Vagina (tissue), 2 donors: ENCODE results near the gene PTPRN2. TPM values are rescaled to one million over a fixed set of nuclear protein-coding genes. Genes with fewer than 3 reads are reported as not detected.
"Not testable (repeated sequence)": the region's sequence is repeated elsewhere in the genome, so short reads cannot be mapped to it uniquely, and the experiment has no call there.

ENCODE experiments used
- DNase-seq, 2 donors: peaks; one replicate each; pipeline ENCODE4 v3.0.0-alpha.2; 2017; ENCODE audit errors: extremely low spot score in 2 of 2
- H3K27ac ChIP-seq: fragments of 200-600 bp; sonication (generic); one replicate; pipeline ENCODE4 v1.5.1; 2019
- H3K27me3 ChIP-seq: fragments of 200-600 bp; sonication (generic); one replicate; pipeline ENCODE4 v1.5.1; 2019
- H3K36me3 ChIP-seq, 2 donors: fragments of 200-600 bp; sonication (generic); one replicate each; pipeline ENCODE4 v1.5.1; 2017 to 2019
- H3K4me1 ChIP-seq: fragments of 200-600 bp; sonication (generic); one replicate; pipeline ENCODE4 v1.5.1; 2019
- H3K4me3 ChIP-seq, 2 donors: fragments of 200-600 bp; sonication (generic); 1 replicate in 1 of 2; 2 replicates in 1 of 2; pipeline ENCODE4 v1.5.1; 2016 to 2019
- H3K9me3 ChIP-seq: fragments of 200-600 bp; sonication (generic); one replicate; pipeline ENCODE4 v1.5.1; 2019
- CTCF ChIP-seq, 3 experiments: fragments of 450-650 bp in 2 of 3; fragments of 200-600 bp in 1 of 3; sonication (generic) in 1 of 3; IDR thresholded peaks; one replicate each; pipeline ENCODE4 v1.5.1; 2017 to 2019; ENCODE audit warnings: antibody characterized with exemption in 3 of 3, mild to moderate bottlenecking in 2 of 3, moderate library complexity in 2 of 3
- POLR2A ChIP-seq, 2 donors: fragments of 450-650 bp; IDR thresholded peaks; one replicate each; pipeline ENCODE4 v1.6.1; 2017; ENCODE audit warnings: antibody characterized with exemption in 2 of 2, mild to moderate bottlenecking in 2 of 2, moderate library complexity in 2 of 2
- POLR2AphosphoS5 ChIP-seq, 2 donors: sonication (generic); formaldehyde crosslinking; IDR thresholded peaks; one replicate each; pipeline ENCODE4 v1.9.0; 2017; ENCODE audit warnings: antibody characterized with exemption in 2 of 2, mild to moderate bottlenecking in 2 of 2, low read depth in 1 of 2; ENCODE audit not compliant: insufficient read depth in 1 of 2
- intact Hi-C: fragments of 100-400 bp; cut with DNase I; formaldehyde crosslinking; loops from one replicate; pipeline ENCODE4 v1.15.1; 2023
- total RNA-seq: library from RNA; depleted of rRNA; stranded (reverse); fragments of >200 nt; gene quantifications from one replicate; pipeline ENCODE4 v1.2.3, GENCODE V29; 2016

Gene PTPRN2
- total RNA-seq, 1 donor from 2014 or later: 7.4 TPM

- Histone ChIP-seq H3K36me3 (no peaks in the 10 kb centered on the region), H3K4me1 (no peaks in the 10 kb centered on the region), H3K4me3 (no peak overlapping the region), H3K27ac (no peak overlapping the region), H3K27me3 (no peaks in the 10 kb centered on the region), H3K9me3 (no peaks in the 10 kb centered on the region)
- no peak for DNase-seq
- intact Hi-C loops: no loop called here
- TF ChIP-seq POLR2AphosphoS5 (IDR thresholded peaks at IDR 0.05; ENCODE audit: insufficient read depth in 1 of 2, low read depth in 1 of 2) (no peak), CTCF (IDR thresholded peaks at IDR 0.05) (no peak), POLR2A (IDR thresholded peaks at IDR 0.05) (no peak)
Measured at GRCh38 chr7:157727964-157728615, 859.5 kb downstream of the PTPRN2 start.

GRCh38 chr7:157726764-157727163, 860.9 kb downstream of the PTPRN2 start:
- no peak overlapping the region for H3K4me3 ChIP-seq
- no peaks in the 10 kb centered on the region for H3K4me1 ChIP-seq
- no peaks in the 10 kb centered on the region for H3K36me3 ChIP-seq
- intact Hi-C loops: no loop called here
- no peaks in the 10 kb centered on the region for H3K9me3 ChIP-seq
- DNase-seq: no peak
- no peak for TF ChIP-seq POLR2A (IDR thresholded peaks at IDR 0.05)
- TF ChIP-seq POLR2AphosphoS5 (IDR thresholded peaks at IDR 0.05; ENCODE audit: insufficient read depth in 1 of 2, low read depth in 1 of 2): no peak
- no peak for TF ChIP-seq CTCF (IDR thresholded peaks at IDR 0.05)
- H3K27me3 ChIP-seq: no peaks in the 10 kb centered on the region
- no peak overlapping the region for H3K27ac ChIP-seq

- H3K4me1 ChIP-seq, H3K4me3 ChIP-seq, DNase-seq, H3K9me3 ChIP-seq, H3K27me3 ChIP-seq, H3K36me3 ChIP-seq, H3K27ac ChIP-seq, intact Hi-C loops: not testable (repeated sequence)
Measured at GRCh38 chr7:157725312-157725711, 862.3 kb downstream of the PTPRN2 start.

GRCh38 chr7:157723205-157723604, 864.4 kb downstream of the PTPRN2 start:
- Histone ChIP-seq H3K36me3 (no peaks in the 10 kb centered on the region), H3K27me3 (no peaks in the 10 kb centered on the region), H3K4me1 (no peaks in the 10 kb centered on the region), H3K27ac (no peak overlapping the region), H3K4me3 (no peak overlapping the region), H3K9me3 (no peaks in the 10 kb centered on the region)
- intact Hi-C loops: no loop called here
- no peak for DNase-seq
- TF ChIP-seq POLR2AphosphoS5 (IDR thresholded peaks at IDR 0.05; ENCODE audit: insufficient read depth in 1 of 2, low read depth in 1 of 2) (no peak), CTCF (IDR thresholded peaks at IDR 0.05) (no peak), POLR2A (IDR thresholded peaks at IDR 0.05) (no peak)

- no peaks in the 10 kb centered on the region for H3K9me3 ChIP-seq
- TF ChIP-seq CTCF (IDR thresholded peaks at IDR 0.05) (no peak), POLR2AphosphoS5 (IDR thresholded peaks at IDR 0.05; ENCODE audit: insufficient read depth in 1 of 2, low read depth in 1 of 2) (no peak), POLR2A (IDR thresholded peaks at IDR 0.05) (no peak)
- intact Hi-C loops: no loop called here
- H3K4me3 ChIP-seq: no peak overlapping the region
- no peak overlapping the region for H3K27ac ChIP-seq
- no peaks in the 10 kb centered on the region for H3K27me3 ChIP-seq
- no peaks in the 10 kb centered on the region for H3K4me1 ChIP-seq
- DNase-seq: no peak
- no peaks in the 10 kb centered on the region for H3K36me3 ChIP-seq
Measured at GRCh38 chr7:157722137-157723060, 865.2 kb downstream of the PTPRN2 start.
